HG03460 (cell line): Measurements from ENCODE around the gene AFDN.
A peak's percentile ranks its signal among the peaks of the same experiment; 100 is the strongest.

ENCODE experiments used
- ATAC-seq: cut with Tn5 transposase; IDR thresholded peaks from one replicate; pipeline ENCODE4 v1.9.1; 2021; ENCODE audit not compliant: unreplicated experiment

The AFDN gene

DNA sequence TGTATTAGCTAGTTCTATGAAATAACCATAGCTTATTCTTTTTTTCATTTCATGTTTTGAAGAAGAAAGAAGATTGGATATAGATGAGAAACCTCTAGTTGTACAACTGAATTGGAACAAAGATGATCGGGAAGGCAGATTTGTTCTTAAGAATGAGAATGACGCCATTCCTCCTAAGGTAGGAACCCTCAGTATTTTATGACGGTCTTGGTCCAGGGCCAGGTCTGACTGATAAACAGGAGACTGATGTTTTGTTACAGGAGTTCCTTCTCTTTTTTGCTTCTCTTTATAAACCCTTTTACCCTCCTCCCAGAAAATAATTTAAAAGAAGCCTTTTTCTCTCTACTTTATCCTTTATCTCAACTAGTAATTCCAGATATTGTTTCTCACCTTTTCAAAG lies 43.6 kb downstream of the AFDN start:
- no peak for ATAC-seq

DNA sequence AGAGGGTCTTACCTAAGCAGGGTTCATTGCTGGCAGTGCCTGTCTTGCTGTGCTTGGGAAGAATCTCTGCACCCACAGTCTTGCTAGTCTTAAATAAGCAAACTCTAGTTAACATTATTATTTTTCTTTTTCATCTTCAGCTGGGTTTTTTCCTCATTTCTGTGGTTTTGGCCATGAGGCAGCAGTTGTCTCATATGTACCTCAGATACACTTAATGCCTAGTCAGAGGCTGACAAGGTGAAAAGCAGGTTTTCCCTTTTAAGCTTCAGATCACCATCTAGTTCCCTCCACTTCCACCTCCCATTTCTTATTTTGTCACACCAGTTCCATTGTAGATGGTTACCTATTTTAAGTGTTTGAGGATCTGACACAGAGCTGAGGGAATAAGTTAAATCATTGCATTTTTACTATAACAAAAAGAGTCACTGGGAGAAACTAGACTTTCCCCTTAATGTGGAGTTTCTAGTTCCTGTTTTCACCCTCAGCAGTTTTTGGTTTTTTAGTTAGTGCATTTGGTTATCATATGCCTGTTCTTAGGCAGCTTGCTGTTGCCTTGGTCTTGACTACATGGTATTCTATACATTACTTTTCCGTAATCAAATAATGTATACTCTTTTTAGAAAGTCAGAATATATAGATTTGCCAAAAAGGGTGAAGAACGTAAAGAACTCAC lies 46.0 kb downstream of the AFDN start:
- ATAC-seq: no peak

DNA sequence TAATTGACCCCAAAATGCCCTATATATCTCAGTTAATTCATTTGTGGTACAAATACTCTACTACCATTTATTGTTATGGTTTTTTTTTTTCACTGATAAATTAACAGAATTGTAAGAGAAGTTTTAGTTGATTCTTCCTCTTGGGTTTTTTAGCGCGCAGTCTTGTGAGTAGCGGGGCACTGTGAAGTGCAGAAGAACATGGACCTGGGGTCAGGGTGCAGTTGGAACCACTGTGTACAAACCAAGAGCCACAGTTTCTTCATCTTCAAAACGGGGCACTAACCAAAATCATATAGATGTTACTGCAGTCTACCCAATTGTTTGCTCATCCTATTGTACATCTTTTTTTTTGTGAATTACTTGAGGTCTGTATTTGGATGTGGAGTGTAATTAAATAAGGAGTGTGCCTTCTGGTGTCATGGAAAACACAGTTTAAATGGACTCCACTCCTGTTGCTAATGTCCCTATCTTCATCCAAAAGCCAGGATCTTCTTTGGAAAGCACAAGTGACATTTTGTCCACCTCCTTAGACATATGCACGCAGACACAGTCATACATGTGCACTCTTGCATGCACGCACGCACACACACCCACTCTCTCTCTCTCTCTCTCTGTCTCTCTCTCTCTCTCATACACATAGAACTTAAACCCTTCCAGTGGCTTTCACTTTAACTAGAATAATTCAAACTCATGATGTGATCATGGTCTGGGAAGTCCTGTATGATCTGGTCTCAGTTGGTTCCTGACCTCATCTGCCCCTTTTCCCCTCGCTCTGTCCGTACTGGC lies 51.5 kb downstream of the AFDN start:
- no peak for ATAC-seq

DNA sequence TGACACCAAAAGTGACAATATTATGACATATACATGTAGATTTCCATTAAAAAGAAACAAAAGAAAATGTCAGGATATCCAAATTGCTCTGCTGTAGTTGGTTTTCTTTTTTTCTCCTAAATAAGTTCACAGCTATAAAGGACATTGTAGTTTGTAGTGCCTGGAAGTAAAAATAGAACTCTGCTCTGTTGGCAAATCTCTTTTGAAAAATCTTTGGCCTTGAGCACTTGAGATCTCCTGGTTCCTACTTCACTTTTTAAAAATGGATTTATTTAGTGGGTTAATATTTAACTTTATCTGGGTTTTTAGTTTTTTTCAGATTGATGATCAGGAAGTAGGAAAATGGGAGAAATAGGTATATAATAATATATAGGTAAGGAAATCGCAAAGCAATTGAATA lies 52.9 kb downstream of the AFDN start:
- no peak for ATAC-seq

DNA sequence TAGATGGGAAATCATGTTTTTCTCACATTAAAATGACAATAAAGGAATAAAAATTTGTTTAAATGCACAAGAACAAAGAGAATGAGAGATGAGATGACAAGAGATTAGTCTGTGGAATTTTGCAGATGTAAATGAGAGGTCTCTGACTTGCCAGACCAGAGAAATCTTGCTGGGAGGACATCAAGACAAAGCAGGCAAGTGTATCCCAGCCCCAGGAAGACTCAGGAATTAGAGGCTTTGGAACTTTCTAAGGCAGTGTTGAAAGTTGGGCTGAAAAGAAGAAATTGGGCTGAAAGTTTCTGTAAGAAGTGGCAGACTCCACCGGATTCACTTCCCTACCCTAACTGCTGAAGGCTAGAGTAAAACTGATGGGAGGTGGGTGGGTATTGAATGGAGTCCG lies 54.6 kb downstream of the AFDN start:
- ATAC-seq: no peak

DNA sequence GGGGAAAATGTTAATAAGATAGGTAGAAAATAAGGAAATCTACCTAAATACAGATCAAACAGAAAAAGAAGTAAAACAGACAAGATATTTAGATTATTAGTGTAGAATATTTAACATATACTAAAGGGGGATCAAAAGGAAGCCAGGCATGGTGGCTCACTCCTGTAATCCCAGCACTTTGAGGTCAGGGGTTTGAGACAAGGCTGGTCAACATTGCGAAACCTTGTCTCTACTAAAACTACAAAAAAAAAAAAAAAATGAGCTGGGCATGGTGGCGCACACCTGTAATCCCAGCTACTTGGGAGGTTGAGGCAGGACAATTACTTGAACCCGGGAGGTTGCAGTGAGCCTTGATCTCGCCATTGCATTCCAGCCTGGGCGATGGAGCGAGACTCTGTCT lies 55.5 kb downstream of the AFDN start:
- ATAC-seq: no peak

DNA sequence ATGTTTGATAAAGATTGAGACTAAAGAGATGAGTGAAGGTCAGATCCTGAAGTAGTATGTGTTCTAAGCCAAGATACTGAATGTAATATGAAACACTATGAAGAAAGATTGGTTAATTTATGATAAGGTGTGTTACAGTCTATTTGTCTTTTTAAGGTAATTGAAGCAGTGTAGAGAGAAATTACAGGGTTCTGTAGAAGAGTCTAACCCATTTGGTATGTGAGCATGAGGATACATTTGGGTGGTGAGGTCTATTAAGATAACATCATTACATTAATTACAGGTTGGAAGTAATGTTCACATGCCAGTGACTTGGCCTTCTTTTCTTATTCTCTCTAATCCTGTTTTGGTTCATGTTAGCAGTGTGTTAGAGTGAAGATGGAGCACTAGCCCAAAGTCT lies 61.4 kb downstream of the AFDN start:
- ATAC-seq: no peak

DNA sequence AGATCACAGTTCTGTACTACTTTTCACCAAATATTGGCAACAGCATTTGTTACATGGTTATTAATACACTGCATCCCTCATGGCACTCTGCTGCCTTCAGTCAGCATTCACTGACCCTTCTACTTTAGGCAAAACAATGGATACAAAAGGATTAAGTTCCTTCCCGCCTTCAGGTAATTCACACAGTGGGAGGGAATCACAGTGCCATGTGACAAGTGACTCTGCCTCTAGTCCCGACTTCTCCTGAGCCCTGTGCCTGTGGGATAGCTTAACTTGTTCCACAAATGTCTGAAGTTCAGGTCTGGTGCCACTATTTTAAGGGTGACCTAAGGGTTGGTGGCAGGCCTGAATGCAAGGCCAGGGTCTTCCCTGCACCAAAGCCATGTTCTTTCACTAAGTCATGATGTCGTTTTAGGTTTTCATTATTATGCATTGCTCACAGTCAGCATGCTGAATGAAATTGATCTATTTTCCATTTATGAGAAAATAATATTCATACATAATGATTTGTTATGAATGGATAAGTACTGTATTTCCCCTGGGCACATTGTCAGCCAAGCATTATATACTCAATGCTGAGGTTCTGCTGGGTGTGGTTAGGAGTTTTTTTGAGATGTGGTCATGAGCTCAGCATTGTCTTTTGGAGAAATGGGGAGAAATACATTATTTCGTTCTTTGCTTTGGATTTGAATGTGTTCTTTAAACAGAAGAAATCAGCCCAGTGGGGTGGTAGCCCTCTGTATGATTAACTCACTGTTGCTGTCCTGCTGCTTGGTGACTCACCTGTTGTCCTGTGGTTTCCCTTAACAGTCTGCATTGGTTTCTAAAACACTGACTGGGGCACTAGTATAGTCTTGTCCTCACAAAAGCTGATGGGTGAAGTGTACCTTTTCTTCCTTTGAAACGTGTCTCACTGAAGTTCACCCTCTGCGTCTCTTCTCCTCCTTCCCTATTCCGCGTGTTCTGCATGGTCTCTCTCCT lies 66.4 kb downstream of the AFDN start:
- peak; percentile 98 for ATAC-seq

DNA sequence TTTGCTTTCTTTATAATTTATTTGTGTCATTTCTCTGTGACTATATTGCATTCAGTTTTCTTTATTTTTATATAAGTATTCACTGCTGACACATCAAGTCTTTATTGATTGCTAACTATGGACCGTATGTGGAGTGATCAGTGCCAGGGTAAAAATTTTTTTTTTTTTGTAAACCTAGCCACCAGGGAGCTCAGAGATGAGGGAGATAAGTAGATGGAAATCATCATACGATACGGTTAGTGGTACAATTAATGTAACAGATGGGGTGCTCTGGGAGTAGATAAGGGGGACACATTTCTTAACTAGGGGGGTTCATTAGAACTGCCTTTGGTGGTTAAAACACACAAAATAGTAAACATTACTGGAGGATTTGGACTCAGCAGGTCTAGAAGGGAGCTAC lies 68.3 kb downstream of the AFDN start:
- ATAC-seq: no peak

DNA sequence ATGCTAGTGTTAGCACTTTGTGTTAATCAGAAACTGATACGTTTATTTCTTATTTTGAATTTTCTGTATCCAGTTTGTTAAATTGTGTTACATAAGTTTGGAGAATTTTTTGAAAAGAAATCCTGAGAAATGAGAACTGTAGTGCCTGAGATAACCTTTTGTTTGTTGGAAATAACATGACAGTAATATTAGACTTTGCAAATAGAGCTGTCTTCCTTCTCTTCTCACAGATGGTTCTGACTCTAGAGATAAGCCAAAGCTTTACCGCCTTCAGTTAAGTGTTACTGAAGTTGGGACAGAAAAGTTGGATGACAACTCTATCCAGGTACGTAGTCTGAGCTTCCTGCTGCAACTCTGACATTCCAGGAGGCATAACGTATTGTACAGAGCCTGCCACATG lies 69.9 kb downstream of the AFDN start:
- no peak for ATAC-seq

DNA sequence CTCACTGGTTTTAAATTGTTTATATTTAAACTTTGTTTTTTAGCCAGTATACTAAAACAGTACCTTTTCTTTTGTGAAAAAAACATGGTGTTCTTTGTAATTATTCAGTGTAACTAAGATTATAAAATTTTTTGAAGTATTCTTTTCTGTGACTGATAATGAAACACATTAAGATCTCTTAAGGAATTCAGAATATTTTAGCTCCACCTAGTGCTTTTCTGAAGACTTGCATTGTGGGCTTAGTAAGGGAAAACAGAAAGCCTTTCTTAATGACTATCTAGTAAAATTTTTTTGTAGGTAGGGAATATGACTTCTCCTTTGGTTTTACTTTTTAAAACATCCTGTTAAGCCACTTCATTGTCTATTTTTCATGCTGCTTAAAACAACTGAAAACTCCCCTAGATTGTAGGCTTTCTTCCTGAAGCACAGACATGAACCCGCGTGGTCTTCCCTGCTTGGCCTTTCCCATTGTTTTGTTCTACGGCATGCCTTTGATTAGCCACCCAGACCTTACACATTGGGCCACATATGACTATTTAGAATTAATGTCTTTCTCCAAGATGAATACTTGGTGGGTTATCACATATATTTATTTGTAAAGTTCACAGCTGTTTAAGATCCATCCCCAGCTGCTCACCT lies 72.1 kb downstream of the AFDN start:
- peak; percentile 52 for ATAC-seq

DNA sequence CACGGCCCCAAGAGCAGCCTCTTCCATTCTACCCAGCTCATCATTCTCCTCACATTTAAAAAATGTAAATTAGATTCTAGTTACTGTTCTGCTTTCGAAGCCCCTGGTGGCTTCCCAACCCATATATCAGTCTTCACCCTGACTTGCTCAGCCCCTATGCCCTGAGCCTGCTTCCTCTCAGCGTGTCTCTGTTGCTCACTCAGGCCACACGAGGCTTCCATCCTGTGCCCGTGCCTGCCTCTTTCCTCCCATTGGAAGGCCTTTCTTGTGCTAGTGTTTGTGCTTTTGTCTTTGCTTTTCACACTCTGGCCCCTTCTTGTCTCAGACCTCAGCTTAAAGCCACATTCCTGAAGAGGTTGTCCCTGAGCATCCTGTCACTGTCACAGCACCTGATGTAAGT lies 78.1 kb downstream of the AFDN start:
- no peak for ATAC-seq

DNA sequence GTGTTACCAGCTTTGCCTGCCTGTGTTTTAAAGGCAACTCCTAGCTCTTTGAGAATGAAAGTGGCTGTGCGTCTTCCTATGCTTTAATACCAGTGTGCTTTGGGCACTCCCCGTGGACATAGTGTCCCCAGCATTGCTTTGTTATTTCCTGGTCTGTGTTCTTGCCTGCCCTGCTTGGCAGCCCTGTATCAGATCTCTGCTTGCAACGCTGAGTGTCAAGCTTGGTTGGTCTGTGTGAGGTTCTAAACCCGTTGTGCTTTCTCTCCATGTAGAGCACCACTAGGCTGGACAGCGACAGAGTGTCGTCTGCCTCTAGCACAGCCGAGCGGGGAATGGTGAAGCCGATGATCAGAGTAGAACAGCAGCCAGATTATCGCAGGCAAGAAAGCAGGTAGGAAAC lies 80.2 kb downstream of the AFDN start:
- ATAC-seq: no peak

DNA sequence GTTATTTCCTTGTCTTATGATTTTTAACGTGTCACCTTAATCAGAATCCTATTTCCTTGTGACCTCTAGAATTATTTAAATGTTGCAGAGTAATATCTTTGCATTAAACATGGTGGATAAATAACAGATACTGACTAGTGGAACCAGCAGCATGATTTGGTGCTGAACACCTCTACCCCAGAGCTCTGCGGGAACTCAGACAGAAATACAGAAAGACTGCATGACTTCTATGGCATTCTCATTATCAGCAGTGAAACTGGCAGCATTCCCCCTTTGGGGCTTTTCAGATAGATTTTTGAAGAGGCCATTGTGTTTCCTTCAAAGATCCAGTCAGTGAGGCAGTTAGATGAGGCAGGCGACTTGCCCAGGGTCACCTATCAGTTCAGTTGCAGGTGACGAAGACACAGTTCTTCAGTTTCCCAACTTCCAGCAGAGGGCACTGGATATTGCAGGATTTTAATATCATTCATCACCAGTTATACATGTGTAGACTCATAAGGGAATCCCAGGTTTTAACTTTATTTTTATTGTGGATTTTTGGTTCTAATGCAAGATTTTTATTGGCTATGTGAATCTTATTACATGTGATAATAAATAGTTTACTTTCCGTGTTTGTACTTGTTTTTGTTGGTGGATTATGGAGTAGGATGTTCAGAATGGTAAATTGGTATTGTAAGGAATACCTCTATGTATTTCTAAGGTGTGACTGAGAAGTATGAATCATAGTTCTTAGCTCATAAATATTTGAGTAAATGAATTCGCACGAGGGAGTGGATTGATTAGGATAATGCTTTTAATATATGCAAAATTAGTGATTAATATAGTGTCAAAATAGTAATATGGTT lies 81.3 kb downstream of the AFDN start:
- ATAC-seq: no peak

DNA sequence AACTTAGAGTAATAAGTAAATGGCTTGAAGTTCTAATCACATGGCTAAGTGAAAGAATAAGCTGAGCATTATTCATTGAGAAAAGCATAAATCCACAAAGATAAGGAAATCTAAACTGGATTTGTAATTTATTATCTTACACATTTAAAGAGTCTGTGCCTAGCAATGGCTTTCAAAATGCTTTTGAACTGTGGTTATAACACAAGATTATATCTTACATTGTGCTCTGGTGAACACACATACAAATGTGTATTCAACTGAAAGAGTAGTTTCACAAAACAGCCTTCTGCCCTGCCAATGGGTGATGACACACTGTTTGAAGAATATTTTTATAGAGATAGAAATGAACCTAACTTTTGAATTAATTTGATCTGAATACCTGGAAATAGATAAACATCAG lies 83.3 kb downstream of the AFDN start:
- no peak for ATAC-seq

DNA sequence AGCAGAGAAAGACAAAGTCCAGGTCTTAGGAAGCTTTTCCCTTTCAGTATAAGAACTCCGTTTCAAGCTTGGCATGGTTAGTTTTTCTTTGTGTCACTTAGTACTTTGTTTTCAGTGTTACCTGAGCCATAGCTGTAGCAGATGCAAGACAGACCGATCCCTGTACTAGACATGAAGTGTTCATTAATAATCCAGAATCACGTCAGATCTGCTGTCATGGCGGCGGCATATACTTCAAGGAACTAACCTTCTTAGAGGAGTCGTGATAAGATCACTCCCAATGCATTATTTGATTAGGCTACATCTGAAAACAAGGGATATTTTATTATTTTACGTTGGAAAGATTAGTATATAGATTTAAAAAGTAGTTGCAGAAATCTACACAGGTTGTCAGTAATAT lies 83.9 kb downstream of the AFDN start:
- ATAC-seq: no peak

DNA sequence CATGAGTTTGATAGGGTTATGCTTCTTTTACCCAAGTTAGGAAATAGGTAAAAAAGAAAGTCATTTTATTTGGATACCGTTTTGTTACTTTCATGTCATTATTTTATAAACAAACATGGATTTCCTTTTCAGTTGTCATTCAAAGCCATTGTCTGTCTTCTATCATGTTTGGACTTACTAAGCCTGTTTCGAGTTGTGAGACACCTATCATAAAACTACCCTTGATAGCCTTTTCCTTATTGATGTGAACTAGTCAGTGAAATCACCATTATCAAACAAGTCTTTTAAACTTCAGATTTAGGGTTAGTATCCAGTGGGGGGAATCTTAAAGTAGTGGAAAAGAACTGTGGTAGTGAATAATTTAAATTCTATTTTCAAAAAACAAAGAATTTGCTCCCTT lies 85.8 kb downstream of the AFDN start:
- ATAC-seq: no peak

DNA sequence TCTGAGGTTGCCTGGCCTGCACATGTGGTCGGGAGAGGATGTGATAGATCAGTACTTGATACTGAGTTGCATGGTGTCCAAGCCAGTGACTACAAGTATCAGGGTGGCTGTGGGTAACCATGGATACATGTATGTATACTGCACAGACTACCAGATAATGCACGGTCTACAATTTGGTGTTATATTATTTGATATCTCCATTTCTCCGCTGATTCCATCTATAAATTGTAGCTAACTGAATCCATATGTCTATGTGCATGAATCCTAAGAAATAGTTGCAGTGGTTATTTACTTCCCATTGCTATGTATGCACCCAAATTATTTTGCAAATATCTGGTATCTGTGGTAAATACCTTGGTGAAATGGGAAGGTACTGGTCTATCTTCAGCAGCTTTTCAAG lies 87.0 kb downstream of the AFDN start:
- ATAC-seq: no peak

DNA sequence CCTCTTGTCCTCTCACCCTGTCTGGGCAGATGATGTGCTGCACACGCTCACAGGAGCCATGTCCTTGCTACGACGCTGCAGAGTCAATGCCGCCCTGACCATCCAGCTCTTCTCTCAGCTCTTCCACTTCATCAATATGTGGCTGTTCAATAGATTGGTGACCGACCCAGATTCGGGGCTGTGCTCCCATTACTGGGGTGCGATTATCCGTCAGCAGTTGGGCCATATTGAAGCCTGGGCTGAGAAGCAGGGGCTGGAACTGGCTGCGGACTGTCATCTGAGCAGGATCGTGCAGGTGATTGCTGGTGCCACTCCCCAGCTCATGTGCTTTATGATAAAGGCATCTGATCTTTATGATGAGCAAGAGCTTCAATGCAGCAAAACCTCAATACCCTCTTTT lies 88.4 kb downstream of the AFDN start:
- no peak for ATAC-seq

DNA sequence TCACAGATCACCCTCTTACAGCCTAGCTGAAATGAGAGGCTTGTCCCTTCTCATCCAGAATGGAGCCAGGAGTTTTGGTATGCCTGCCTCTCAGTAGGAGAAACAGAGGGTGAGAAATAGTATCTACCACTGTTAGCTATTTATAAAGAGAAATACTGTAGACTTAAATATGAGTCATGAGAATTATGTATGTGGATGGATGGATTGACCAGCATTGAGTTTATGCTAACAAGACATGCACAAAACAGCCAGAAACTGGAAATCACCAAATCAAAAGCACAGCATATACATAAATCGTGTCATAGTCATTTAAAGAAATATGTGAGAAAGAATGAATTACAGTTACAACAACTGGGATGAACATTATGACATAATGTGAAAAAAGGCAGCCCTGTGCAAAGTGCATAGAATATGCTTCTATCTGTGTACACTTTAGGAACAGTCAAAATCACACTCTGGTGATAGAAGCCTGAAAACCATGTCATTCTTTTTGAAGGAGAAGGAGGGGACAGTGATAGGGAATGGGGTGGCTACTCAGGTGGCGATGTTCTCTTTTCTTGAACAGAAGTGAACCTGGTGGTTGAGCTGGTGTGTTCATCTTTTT lies 90.9 kb downstream of the AFDN start:
- ATAC-seq: no peak
